HCT116 (cell line): Measurements from ENCODE around the gene IDH3G.

Source experiments
- CTCF ChIP-seq, 3 experiments: fragments of 200-600 bp in 1 of 3; sonication (generic) in 1 of 3; IDR thresholded peaks in 2 of 3; conservative IDR thresholded peaks in 1 of 3; 2 replicates each; pipeline ENCODE4 v1.5.1; 2012 to 2017; ENCODE audit warnings: low read depth in 2 of 3, low read length in 2 of 3, antibody characterized with exemption in 1 of 3, borderline replicate concordance in 1 of 3, control low read depth in 1 of 3, mild to moderate bottlenecking in 1 of 3, mixed read lengths in 1 of 3, mixed run types in 1 of 3, moderate library complexity in 1 of 3; ENCODE audit not compliant: insufficient read depth in 1 of 3
- EGR1 ChIP-seq: IDR thresholded peaks from 2 replicates; pipeline ENCODE4 v1.6.1; 2012; ENCODE audit warnings: low read depth
- ELF1 ChIP-seq: IDR thresholded peaks from 2 replicates; pipeline ENCODE4 v1.6.1; 2012; ENCODE audit warnings: low read depth, borderline replicate concordance
- JUND ChIP-seq: IDR thresholded peaks from 2 replicates; pipeline ENCODE4 v1.6.1; 2012
- POLR2A ChIP-seq: IDR thresholded peaks from 2 replicates; pipeline ENCODE4 v1.7.0; 2011; ENCODE audit warnings: borderline replicate concordance; ENCODE audit not compliant: insufficient read depth, insufficient read length; ENCODE audit errors: extremely low read depth
- SRF ChIP-seq: IDR thresholded peaks from 2 replicates; pipeline ENCODE4 v1.6.1; 2012; ENCODE audit warnings: low read depth
- TF ChIP-seq, protein P1 (sequence below): IDR thresholded peaks from 2 replicates; pipeline ENCODE4 v1.6.1; 2012; ENCODE audit warnings: low read depth

DNA sequence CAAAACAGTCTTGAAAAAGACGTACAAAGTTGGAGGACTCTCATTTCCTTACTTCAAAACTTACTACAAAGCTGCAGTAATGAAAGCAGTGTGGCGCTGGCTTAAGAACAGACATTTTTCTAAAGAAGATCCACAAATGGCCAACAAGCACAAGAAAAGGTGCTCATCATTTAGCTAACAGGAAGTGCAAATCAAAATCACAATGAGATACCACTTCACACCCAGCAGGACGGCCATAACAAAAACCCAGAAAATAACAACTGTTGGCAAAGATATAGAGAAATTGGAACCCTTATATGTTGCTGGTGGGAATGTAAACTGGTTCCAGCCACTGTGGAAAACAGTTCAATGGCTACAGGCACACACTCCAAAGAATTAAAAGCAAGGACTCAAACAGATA, 32.8 kb upstream of the IDH3G start:
- TF ChIP-seq CTCF (IDR thresholded peaks at IDR 0.05 in 2 of 3, conservative IDR thresholded peaks at IDR 0.05 in 1 of 3; ENCODE audit: borderline replicate concordance in 1 of 3, insufficient read depth in 1 of 3, low read depth in 2 of 3, low read length in 2 of 3) (no peak), POLR2A (no peak), EGR1 (no peak), SRF (no peak), ELF1 (no peak), JUND (no peak)
- TF ChIP-seq, protein P1, sequence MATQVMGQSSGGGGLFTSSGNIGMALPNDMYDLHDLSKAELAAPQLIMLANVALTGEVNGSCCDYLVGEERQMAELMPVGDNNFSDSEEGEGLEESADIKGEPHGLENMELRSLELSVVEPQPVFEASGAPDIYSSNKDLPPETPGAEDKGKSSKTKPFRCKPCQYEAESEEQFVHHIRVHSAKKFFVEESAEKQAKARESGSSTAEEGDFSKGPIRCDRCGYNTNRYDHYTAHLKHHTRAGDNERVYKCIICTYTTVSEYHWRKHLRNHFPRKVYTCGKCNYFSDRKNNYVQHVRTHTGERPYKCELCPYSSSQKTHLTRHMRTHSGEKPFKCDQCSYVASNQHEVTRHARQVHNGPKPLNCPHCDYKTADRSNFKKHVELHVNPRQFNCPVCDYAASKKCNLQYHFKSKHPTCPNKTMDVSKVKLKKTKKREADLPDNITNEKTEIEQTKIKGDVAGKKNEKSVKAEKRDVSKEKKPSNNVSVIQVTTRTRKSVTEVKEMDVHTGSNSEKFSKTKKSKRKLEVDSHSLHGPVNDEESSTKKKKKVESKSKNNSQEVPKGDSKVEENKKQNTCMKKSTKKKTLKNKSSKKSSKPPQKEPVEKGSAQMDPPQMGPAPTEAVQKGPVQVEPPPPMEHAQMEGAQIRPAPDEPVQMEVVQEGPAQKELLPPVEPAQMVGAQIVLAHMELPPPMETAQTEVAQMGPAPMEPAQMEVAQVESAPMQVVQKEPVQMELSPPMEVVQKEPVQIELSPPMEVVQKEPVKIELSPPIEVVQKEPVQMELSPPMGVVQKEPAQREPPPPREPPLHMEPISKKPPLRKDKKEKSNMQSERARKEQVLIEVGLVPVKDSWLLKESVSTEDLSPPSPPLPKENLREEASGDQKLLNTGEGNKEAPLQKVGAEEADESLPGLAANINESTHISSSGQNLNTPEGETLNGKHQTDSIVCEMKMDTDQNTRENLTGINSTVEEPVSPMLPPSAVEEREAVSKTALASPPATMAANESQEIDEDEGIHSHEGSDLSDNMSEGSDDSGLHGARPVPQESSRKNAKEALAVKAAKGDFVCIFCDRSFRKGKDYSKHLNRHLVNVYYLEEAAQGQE, result no peak
